ENCODE measurements around the gene HOXC9.
A peak's percentile ranks its signal among the peaks of the same experiment; 100 is the strongest.

HOXC9 gene

GRCh38 chr12:53973236-53974042, 26.5 kb upstream of the HOXC9 start (continued):
- peak; percentile 38; the same call in 1 of the 2 replicates for TF ChIP-seq KLF1 (tag by site-specific recombination; IDR thresholded peaks at IDR 0.05)
- no peak for TF ChIP-seq ZNF785 (tag by site-specific recombination; IDR thresholded peaks at IDR 0.05)
- no peak for TF ChIP-seq ZNF248 (tag by site-specific recombination; IDR thresholded peaks at IDR 0.05)
- no peak for TF ChIP-seq ZNF175 (tag by site-specific recombination; IDR thresholded peaks at IDR 0.05)
- peak; percentile 54; the same call in 1 of the 2 replicates for TF ChIP-seq ZNF600 (tag by site-specific recombination; IDR thresholded peaks at IDR 0.05)
- 0 out of 2 replicates have a peak, but pooled peaks have one; percentile 11 for TF ChIP-seq GLI4 (tag by site-specific recombination; IDR thresholded peaks at IDR 0.05)
- TF ChIP-seq ZNF830 (tag by site-specific recombination; IDR thresholded peaks at IDR 0.05; ENCODE audit: low read depth), result no peak
- peak; percentile 67 for TF ChIP-seq SP3 (tag by site-specific recombination; IDR thresholded peaks at IDR 0.05)
- no peak for TF ChIP-seq PRDM2 (tag by site-specific recombination; IDR thresholded peaks at IDR 0.05; ENCODE audit: borderline replicate concordance)
- no peak for TF ChIP-seq ZNF404 (tag by site-specific recombination; IDR thresholded peaks at IDR 0.05)
- TF ChIP-seq GLIS1 (tag by site-specific recombination; IDR thresholded peaks at IDR 0.05), result peak; percentile 68
- TF ChIP-seq ZBTB8A (tag by site-specific recombination; IDR thresholded peaks at IDR 0.05), result peak; percentile 68
- peak; percentile 62 for TF ChIP-seq ZSCAN30 (tag by site-specific recombination; IDR thresholded peaks at IDR 0.05)
- TF ChIP-seq ZNF610 (tag by site-specific recombination; IDR thresholded peaks at IDR 0.05; ENCODE audit: borderline replicate concordance), result no peak
- no peak for TF ChIP-seq ZNF18 (tag by site-specific recombination; IDR thresholded peaks at IDR 0.05)

- Histone ChIP-seq H3K4me3 (ENCODE audit: low read depth, low read length) (peak within 1 kb of the TSS; percentile 38), H3K36me3 (ENCODE audit: control insufficient read depth in 2 of 2, insufficient read depth in 1 of 2, low read length in 2 of 2) (no peaks in the 10 kb centered on the region), H3K27ac (ENCODE audit: extremely low read depth, low read depth, low read length) (peak within 1 kb of the TSS; percentile 97), H3K4me1 (ENCODE audit: control insufficient read depth, insufficient read depth, low read length) (peaks cover 65% of the 10 kb centered on the region), H3K9me3 (ENCODE audit: control insufficient read depth, insufficient read depth, low read depth, low read length) (no peaks in the 10 kb centered on the region)
- ChIA-PET POLR2A (no interaction called here), CTCF (interaction anchor here (0.7 kb wide), 2 partner anchors 209 to 231 kb away, joined by 4 to 6 read pairs; no protein-coding TSS in a partner anchor)
- peak; percentile 65 for TF ChIP-seq SP2 (tag by site-specific recombination; IDR thresholded peaks at IDR 0.05)
- TF ChIP-seq ZNF654 (tag by site-specific recombination; IDR thresholded peaks at IDR 0.05; ENCODE audit: low read depth), result no peak
- no peak for TF ChIP-seq ZFP41 (tag by site-specific recombination; IDR thresholded peaks at IDR 0.05; ENCODE audit: borderline replicate concordance)
- TF ChIP-seq ZNF16 (tag by site-specific recombination; IDR thresholded peaks at IDR 0.05; ENCODE audit: low read depth), result no peak
- TF ChIP-seq ZNF140 (tag by site-specific recombination; IDR thresholded peaks at IDR 0.05), result no peak
- peak; percentile 94 for TF ChIP-seq ZBTB20 (tag by site-specific recombination; IDR thresholded peaks at IDR 0.05)
- no peak for TF ChIP-seq ZNF473 (tag by site-specific recombination; IDR thresholded peaks at IDR 0.05)
- TF ChIP-seq SP3 (tag by site-specific recombination; IDR thresholded peaks at IDR 0.05), result peak; percentile 25; the same call in 1 of the 2 replicates
- 0 out of 2 replicates have a peak, but pooled peaks have one; percentile 58 for TF ChIP-seq ZEB2 (tag by site-specific recombination; IDR thresholded peaks at IDR 0.05)
- TF ChIP-seq YY1 (tag by site-specific recombination; IDR thresholded peaks at IDR 0.05), result peak; percentile 18; the same call in 1 of the 2 replicates
- TF ChIP-seq SP7 (tag by site-specific recombination; IDR thresholded peaks at IDR 0.05), result peak; percentile 55; the same call in 1 of the 2 replicates
- no peak for TF ChIP-seq ZNF114 (tag by site-specific recombination; IDR thresholded peaks at IDR 0.05)
- TF ChIP-seq ZNF184 (tag by site-specific recombination; IDR thresholded peaks at IDR 0.05), result no peak
Measured at GRCh38 chr12:53974084-53975063, 25.6 kb upstream of the HOXC9 start, which contains the start of gene HOTAIR. Gene HOTAIR, minus strand, starts transcription at chr12:53974954.

All from HEK293 (cell line).